Effector CD4-positive, alpha-beta T cell (primary cell): ENCODE measurements around the gene CACNA1S. TPM values are rescaled to one million over a fixed set of nuclear protein-coding genes. Genes with fewer than 3 reads are reported as not detected.

Experiments used
- DNase-seq: peaks from one replicate; pipeline ENCODE4 v3.0.0-alpha.2; 2020
- total RNA-seq: gene quantifications from one replicate; lab custom pipeline; 2026; lab: John Stamatoyannopoulos, UW

CACNA1S gene
- not detected for total RNA-seq

DNA sequence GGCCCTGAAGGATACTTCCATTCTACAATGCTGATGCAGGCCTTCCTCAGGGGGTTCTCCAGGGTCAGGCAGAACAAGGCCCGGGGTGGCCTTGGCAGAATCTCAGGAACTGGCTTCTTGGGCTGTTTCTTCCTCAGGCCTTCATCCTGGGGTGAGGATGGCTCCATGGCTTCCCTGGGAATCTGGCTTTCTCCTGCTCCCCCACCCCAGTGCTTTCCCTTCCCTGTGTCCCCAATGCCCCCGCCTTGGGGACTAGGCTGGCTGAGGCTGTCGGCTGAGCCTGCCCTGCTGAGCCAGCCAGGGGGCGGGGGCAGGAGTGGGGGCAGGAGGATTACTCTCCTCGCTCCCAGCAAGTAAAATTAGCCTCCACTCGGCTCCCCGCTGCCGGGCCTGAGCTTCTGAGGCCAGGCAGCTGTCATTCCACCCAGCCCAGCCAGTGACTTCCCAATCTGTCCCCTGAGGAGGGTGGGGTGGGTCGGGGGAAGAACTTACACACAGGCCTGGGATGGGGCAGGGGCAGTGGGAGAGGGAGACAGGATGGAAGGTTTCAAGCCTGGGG, at the start of gene CACNA1S:
TSS of gene CACNA1S (minus strand) at position 254 of the 559 bp plus-strand sequence. CDS start at position 167, 87 bp downstream.
- DNase-seq: no peak

GRCh38 chr1:201157949-201158348, 45.7 kb upstream of the CACNA1S start:
- no peak for DNase-seq

DNA sequence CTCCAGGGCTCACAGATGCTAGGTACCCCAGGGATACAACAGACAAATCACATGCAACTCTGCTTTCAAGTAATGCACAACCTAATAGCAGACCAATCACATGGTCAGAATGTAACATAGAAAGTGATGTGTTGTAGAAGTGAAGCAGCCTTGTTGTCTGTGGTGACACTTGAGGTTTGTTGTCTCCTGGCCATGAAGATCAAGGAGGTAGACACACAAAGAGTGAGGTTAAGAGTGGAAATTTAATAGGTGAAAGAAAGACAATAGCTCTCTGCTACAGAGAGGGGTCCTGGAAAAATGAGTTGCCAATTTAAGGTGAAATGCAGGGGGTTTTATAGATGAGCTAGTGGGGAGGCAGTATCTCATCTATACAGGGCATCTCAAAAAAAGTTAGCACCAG, 44.6 kb upstream of the CACNA1S start:
- DNase-seq: no peak

DNA sequence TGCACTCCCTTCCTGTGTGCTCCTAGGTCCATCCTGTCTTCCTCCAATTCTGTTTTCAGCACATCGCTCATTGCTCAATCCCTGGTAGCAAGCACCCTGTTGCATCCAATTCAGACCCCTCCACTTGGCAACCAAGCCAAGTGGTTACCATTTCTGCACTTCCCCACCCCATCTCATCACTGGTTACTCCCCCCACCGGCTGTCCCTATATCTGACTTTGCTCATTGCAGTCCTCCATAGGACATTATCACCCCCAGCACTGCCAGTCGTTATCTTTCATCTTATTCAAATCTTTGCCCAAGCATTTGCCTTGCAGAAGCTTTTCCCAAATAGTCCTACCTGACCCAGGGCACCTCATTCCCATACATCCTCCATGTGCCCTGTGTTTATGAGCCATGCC, 44.1 kb upstream of the CACNA1S start:
- no peak for DNase-seq

GRCh38 chr1:201155354-201155753, 43.1 kb upstream of the CACNA1S start:
- no peak for DNase-seq

DNA sequence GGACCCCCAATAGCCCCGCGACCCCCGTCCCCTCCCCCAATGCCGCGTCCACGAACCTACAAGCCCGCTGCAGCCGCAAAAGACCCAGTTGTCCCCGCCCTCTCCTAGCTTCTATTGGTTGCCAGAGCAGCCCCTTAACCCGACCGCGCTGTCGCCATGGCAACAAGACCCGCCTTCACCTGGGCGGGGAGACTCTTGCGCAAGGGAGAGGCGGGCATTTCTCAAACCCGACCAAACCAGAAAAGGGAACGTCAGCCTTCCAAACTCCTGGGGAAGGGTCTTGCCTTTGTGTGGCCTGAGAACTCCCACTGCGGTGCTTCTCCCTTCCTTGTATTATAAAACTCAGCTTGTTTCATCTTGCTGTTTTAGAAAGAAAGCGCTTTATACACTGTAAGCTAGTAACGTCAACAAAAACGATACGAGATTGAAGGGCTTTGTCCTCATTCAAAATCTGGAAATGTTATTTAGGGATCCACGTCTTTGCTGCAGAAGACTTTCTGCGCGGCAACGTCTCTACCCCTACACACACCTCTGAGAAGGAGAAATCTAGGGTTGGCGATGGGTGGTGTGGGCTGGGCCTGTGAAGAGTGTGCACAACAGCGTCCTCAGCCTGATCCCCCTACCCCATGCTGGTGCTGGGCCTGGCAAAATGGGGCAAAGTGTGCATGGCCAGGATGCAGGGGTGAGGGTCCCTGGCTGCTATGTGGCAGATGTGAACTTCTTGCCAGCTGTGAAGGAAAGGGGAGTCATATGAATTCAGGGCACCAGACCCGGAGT, 42.4 kb upstream of the CACNA1S start, which contains the start of gene TMEM9:
TSS of gene TMEM9 (minus strand) at position 86 of the 777 bp plus-strand sequence. CDS start 551 bp downstream, outside the sequence.
- peak; percentile 98 for DNase-seq

DNA sequence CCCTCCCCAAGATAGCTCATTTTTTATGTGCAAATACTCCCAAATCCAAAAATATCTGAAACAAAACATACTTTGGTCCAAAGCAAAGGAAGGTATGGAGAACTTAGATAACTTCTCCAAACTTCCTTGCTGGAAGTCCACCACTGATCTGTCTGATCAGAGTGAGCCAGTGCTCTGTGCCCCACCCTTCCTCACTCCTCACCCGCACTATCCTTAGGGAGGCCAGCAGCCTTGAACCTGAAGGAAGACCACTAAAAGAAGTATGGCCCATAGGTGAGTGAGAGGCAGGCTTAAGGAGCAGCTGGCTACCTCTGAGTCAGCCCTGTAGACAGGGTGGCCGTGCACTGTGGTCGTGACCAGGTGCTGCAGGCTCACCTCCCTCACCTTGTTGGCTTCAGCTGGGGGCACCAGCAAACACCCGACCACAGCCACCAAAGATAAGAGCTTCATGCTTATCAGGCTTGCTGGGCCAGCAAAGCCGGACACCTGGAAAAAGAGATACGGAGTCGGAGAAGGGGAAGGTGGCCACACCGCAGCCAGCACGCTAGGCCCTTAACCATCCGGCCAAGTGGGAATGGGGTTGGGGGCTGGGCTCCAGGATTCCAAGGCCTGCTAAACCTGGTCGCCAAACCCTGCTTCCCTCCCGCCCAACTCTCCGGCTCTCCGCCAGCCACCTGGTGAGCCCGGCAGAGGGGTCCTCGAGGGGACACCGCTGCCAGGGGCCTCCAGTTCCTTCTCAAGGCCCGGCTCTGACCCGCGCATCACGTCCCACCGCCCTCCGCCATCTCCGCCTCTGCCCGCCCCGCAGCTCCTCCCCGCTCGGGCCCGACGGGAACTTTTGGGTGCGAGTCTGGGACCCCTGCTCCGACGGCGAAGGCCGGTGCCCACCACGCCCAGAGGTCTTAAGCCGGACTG, 41.5 kb upstream of the CACNA1S start:
- DNase-seq: no peak

DNA sequence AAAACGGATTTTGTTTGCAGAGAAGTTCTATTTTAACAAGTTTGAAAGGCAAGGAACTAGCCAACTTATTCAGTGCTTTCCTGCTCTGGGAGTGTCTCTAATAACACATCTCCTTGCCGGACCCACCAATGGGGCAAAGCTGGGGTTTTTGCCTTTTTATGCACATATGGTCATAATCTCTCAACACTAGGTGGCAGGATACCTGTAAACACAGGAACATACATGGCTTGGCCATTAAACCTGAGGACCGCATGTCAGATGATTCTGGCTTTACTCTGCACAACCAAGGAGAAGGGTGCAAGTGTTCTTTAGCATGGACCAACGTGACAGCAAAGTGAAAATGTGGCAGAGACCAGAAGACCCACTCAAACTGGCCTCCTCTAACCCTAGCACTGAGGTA, 37.2 kb upstream of the CACNA1S start:
- DNase-seq: no peak

- DNase-seq: no peak
Observed at GRCh38 chr1:201147396-201148015, 35.3 kb upstream of the CACNA1S start.

DNA sequence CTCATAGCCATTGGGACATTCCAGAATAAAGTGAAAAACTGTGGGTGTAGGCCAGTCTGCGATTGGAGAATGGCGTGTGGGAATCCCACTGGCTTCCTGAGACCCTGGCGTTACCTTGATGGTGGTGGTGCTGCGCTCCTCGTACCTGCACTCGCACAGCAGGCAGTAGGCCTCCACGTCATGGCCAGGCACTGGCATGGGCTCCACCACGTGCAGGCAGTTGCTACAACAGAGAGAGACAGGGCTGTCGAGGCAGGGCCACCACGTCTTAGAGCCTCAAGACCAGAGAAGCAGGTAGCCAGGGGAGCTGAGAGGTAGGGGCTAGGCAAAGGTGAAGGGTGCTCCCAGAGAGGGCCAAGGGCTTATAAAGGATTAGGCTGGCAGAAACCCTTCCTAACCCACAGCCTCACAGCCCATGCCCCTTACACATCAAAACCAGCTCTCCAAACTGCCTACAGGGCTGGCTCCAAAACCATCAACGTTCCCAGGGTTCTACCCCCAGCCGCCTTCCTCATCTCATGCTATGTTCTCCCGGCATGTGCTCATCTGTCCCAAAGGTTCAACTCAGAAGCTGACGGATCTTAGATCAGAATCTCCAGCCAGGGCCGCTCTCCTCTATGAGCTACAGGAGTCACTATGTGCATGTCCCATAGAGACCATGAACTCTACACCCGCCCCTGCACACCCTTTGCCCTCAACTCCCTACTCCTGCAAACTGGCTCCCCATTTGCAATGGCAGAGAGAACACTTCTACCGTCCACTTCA, 34.6 kb upstream of the CACNA1S start:
- DNase-seq: no peak

DNA sequence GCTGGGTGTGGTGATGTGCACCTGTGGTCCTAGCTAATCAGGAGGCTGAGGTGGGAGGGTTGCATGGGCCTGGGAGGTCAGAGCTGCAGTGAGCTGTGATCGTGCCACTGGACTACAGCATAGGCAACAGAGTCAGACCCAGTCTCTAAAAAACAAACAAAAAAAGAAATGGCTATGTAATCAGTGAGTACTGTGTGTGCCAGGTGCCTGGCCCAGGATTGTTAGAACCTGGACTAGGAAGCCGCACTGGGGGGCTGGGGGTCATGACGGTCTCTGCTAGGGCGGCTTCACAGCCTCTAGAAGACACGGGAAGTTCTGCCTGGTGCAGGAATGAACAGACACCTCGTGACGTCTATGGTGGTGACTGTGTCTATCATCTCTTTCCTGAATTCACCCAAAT, 33.6 kb upstream of the CACNA1S start:
- no peak for DNase-seq

DNA sequence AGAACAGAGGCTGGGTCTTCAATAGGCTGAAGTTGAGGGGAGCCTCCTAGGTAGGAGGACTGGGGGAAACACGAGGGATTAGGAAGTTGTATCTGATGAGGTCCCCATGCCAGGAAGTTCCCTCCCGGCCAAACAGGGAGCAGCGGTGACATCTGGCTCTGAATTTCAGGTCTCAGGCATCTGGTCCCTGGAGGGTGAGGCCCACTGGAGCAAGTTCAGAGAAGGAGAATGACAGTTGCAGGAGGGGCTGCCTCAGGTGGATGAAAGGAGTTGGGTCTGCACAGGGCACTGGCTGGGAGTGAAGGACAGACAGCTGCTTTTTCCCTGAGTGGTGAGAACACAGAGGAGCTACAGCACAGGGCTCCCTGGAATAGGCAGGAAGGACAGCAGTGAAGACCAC, 32.9 kb upstream of the CACNA1S start:
- no peak for DNase-seq

DNA sequence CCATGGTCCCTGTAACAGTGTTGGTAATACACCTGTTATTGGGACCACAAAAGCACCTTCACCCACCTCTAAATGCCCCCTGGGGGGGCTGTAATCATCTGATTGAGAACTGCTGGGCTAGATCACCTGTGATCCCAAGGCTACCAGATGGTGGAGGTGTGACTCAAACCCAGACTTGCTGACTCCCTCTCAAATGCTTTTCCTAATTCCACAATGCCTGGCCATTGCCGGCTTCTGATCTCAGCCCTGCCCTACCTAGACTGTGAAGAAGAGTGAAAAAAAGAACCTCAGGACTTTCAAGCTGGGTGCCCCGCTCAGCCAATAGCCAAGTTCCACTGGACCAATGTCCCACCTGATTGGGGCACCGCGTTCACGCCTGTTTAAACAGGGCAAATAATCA, 32.5 kb upstream of the CACNA1S start:
- no peak for DNase-seq

DNA sequence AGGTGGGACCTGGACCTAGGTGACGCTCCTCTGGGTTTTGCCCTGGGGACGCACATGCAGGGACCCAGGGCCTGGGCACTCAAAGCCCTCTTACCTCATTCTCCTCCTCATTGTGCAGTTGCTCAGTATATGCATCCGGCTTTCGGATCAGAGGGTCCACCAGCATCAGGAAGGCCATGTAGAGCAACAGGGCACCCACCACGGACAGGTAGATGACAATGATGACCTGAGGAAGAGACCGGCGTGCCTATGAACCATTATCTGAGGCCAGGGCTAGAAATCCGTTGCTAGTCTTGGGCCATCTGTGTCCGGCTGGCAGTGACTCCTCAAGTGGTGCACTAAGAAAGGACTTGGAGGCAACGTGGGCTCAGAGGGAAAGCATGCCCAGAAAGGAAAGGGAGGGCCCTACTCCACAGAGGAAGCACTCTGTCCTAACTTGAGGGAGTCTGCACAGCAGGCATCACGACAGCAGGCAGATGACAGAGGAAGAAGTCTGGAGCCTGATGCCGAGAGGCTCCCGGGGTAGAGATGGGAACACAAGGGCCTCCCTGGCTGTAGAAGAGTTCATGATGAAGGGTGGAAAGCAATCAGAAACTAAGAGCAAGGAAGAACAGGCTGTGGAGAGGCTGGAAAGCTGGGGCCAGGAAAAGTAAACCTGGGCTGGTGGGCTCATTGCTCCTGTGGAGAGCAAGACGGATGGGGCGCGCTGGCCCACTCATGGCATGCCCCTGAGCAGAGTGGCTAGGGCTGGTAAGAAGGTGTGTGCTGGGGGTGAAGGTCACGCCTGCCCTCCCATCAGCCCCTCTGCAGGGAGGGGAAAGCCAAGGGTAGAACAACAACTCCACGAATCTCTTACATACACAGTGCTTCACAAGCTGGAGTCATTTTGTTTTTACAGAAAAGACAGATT, 31.8 kb upstream of the CACNA1S start:
- no peak for DNase-seq

DNA sequence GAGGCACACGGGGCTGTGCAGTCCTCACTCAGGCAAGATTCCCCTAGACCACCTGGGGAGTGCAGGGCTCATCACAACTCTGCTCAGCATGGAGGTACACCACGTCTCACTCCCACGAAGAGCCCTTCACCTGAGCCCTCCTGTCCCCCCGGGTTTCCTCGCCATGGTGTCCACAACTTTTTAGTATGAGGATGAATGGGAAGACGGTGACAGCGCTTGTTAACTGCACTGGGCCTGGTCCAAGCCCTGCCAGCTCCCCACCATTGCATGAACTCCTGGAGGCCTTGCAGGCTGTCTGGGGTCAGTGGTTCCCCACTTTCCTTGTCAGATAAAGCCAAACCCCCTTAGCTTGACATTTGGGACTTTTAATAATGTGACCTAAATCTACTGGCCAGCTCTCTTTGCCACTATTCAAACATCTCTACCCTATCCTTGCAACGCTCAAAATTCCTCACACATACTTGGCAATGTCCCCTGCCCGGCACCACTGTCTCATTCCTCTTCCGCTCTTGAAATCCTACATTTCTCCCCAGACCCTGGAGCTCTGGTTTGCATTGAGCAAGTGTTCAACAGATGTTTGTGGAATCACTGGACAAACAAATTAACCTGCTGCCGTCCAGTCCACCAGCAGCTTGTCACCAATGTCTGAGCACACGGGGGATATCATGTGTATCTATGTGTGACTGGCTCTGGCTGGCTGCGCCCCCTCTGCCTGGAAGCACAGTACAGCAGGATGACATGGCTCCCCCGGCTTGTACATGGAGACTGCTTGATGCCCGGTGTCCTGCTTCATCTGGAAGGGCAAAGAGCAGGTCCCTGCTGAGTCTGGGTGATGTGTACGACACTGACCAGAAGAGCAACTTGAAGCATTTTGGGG, 30.9 kb upstream of the CACNA1S start:
- no peak for DNase-seq

GRCh38 chr1:201142011-201142848, 30.0 kb upstream of the CACNA1S start:
- no peak for DNase-seq

DNA sequence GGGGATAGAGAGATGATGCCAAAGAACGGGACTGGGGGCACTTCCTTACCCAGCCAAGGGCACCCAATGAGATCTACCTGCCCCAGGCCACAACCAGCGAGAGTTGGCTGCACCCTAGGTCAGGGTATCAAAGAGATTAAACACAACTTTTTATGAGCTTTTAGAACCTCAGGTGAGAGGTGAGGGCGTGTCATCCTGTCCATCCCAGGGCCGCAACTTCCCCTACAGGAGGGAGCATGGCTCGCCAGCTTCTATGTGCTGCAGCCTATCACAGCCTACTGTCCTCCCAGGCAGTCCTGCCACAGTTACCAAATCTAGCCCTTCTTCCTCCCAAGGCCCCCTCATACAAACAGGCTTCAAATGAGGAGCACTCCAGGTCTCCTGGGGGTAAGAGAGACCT, 29.2 kb upstream of the CACNA1S start:
- no peak for DNase-seq

DNA sequence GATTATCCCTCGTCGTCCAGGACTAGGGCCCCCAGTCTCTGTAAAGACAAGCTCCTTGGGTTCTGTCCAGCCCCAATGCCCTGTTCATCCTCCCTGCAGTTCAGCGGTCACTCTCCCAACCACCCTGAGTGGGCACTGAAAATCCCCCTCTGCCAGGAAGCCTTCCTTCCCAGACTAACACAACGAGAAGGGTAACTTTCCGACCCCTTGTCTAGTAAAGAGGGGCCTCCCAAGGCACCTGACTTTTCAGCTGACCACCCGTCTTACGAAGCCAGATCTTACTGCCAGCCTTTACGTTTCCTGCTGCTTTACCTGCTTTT, 28.7 kb upstream of the CACNA1S start:
- DNase-seq: no peak
